A673 (cell line): Measurements from ENCODE around the gene TREML4.

ENCODE experiments used
- CTCF ChIP-seq: fragments of 300-800, 200-600 bp; sonication (generic); conservative IDR thresholded peaks from 2 replicates; pipeline ENCODE4 v1.5.1; 2017; ENCODE audit warnings: low read depth, mild to moderate bottlenecking, antibody characterized with exemption, low read length, moderate library complexity, mixed read lengths
- EZH2 ChIP-seq: fragments of 200-600 bp; sonication (generic); IDR thresholded peaks from 2 replicates; pipeline ENCODE4 v1.6.1; 2017; ENCODE audit warnings: borderline replicate concordance, low read depth, mild to moderate bottlenecking, mixed read lengths, antibody characterized with exemption, low read length; ENCODE audit not compliant: poor library complexity, severe bottlenecking

- TF ChIP-seq EZH2 (no peak), CTCF (no peak)
Observed at GRCh38 chr6:41222513-41222912, 5.6 kb upstream of the TREML4 start.
